HG02870 (cell line): ENCODE results near the gene CIC.

Experiments used
- ATAC-seq: cut with Tn5 transposase; IDR thresholded peaks from one replicate; pipeline ENCODE4 v1.9.1; 2021; ENCODE audit warnings: mild to moderate bottlenecking, moderate library complexity; ENCODE audit not compliant: unreplicated experiment

Gene CIC

GRCh38 chr19:42274065-42274682, 5.1 kb downstream of the CIC start:
- ATAC-seq: no peak

DNA sequence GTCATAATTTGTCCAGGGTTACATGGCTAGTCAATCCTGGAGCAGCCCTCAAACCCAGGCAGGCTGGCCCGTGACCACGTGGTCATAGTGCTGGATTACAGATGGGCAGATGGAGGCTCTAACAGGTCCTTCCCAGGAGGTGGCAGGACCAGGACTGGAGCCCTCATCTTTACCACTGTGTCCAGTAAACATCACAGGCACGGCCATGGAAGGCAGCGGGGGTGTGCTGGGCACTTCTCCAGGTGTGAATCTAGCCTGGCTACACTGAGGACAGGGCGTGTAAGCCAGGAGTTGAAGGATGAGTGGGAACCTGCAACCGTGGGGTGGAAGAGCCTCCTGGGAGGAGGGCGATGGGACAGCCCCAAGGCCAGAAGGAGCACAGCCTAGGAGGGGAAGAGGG, 6.1 kb downstream of the CIC start:
- ATAC-seq: no peak

GRCh38 chr19:42275517-42275916, 6.5 kb downstream of the CIC start:
- ATAC-seq: no peak

GRCh38 chr19:42276284-42276683, 7.2 kb downstream of the CIC start:
- no peak for ATAC-seq

DNA sequence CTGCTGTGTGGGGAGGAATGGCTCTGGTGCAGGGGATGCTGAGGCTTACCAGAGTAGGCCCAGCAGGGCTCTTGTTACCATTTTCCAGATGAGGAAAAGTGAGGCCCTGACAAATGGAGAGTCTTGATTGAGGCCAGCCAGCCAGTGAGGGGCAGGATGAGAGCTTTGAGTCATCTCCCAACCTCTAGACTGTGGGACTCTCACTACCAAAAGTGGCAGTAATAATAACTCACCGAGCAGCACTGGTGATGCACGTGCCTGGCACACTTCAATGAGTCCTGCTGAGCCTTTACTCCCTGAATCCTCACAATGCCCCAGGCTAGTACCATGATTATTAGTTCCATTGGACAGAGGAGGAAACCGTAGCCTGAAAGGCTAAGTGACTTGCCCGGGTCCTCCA, 7.8 kb downstream of the CIC start:
- ATAC-seq: no peak

- no peak for ATAC-seq
Observed at GRCh38 chr19:42277821-42278451, 8.9 kb downstream of the CIC start.

DNA sequence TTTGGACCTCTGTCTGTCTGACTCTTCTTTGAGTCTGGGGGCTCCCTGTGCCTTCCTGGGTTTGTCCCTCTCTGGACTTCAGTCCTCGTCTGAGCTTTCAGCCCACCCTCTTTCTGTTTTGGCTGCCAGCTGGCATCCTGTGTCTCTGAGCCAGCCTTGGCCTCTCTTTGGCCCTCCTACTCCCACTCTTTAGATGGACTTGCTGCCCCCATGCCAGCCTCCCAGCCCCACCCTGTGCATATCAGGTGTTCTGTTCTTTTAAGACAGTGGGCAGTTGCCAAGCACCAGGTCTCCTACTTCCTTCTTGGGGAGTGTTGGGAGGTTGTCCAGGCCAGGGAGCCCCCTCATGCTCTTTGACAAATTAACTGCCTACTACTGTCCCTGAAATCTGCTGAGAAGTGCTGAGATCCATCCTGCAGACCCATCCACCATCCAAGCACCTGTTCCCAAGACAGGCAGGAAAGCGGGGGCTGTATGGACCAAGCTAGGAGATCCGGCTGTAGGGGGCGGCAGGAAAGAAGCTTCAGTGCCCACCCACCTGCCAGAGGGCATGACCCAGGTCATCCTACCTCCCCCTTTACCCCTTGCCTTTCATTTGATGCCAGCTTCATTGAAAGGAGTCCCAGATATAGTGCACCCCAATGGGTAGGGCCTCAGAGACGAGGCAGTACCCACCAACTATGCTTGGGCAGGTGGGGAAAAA, 9.6 kb downstream of the CIC start:
- no peak for ATAC-seq

DNA sequence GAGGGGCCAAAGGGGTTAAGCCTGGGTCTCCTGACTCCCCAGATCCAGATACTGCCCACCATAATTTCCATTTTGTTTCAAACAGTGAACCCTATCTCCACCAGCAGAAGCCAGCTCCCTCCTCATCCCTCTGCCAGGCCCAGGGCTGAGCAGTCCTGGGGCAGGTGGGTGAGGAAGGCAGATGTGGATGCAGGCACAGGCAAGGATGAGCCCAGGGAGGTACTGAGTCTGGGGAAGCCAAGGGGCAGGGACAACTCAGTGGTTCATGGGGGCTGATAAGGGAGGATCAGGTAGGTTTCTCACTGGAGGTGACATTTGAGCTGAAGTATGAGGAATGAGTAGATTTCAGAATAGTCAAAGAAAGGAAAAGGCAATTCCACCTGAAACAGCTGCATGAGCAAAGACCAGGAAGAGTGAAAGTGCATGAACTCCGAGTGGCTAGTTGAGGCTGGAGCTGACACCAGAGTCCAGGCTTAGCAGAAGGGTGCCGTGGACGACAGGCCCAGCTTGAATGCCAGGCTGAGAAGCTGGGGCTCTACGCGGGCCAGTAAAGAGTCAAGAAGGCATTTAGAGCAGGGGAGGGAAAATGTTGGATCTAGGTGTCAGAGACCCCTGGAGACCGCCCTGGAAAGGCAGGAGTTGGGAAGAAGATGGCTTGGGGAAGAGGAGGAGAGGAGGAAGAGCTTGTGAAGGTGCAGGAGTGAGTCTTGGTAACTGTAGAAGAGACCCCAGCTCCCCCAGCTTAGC, 10.3 kb downstream of the CIC start:
- no peak for ATAC-seq

DNA sequence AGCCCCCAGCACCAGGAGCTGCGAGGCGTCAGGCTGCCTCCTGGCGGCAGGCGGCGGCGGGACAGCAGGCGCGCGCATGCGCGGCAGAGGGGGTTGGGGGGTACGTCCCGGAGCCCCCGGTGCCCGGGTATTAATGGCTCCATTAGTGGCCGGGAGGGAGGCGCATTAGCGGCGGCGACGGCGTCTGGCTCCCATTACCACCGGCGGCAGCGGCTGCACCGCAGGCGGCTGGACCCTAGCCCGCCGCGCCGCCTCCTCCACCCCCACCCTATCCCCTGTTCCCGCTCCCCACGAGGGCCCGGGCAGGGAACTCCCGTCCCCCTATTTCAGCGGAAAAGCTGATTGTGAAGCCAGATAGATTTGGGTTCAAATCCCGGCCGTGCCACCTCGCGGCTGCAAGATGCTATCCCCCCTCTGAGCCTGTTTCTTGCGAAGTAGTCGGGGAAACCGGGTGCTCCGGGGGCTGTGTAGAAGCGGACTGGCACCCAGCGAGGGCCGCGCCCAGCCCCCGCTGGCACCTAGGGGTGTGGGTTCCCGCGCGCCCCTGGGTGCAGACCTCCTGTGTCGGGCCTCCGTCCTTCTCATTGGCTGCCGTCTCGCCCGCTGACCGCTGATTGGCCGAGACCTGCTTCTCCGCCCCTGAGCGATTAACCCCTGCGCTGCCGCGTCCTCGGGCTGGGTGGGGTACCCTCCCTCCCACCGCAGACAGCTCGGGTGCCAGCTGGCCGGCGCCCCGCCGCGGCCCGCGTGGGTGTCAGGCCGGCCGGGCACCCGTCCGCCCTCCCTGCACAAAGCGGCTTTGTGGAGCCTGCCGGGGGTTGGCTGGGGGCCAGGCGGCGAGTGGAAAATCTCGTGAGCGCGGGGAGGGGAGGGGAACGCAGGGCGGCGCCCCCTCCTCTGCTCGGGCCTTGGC, 11.1 kb downstream of the CIC start:
- ATAC-seq: no peak

DNA sequence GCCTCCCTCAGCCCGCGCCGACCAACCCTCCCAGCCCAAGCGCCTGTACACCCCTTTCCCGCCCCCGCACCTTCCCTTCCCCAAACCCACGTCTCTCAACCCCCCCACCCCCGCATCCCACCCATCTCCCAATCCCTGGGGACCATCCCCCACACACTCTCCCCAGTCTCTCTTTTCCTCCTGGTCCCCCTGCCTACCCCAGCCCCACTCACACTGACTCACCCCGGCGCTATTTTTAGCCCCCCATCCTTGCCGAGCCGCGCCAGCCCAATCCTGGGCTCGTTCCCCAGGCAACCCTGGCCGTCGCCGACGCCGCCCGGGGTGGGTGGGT, 11.7 kb downstream of the CIC start:
- ATAC-seq: no peak

DNA sequence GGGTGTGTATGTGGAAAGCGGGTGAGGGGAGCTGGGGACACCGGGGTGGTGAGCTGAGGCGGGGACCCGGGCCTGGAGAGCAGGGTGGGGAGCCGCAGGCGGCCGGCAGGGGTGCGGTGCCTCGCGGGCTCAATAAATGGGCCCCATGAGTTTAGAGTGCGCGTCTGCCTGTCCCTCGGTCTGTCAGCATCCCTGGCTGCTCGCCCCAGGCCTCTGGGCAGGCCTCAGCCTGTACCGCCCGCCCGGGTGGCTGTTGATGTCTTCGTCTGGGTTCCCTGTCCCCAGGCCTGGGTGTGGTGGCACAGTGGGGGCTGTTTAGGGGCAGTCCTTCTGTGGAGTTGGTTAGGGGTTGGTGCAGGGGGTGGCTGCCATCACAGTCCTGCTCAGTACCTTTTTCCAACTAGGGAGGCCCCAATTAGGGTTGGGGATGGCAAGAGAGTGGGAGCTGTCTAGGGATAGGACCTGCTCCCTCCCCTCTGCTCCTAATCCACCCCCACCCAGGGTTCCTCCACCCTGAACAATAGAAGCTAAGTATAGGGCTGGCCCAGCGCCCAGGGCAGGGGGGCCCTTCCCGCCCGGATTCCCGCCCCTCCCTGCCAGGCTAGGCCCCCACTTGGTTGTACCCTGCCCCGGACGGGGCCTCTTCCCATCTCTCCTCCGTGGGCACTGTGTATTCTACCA, 12.2 kb downstream of the CIC start:
- no peak for ATAC-seq

DNA sequence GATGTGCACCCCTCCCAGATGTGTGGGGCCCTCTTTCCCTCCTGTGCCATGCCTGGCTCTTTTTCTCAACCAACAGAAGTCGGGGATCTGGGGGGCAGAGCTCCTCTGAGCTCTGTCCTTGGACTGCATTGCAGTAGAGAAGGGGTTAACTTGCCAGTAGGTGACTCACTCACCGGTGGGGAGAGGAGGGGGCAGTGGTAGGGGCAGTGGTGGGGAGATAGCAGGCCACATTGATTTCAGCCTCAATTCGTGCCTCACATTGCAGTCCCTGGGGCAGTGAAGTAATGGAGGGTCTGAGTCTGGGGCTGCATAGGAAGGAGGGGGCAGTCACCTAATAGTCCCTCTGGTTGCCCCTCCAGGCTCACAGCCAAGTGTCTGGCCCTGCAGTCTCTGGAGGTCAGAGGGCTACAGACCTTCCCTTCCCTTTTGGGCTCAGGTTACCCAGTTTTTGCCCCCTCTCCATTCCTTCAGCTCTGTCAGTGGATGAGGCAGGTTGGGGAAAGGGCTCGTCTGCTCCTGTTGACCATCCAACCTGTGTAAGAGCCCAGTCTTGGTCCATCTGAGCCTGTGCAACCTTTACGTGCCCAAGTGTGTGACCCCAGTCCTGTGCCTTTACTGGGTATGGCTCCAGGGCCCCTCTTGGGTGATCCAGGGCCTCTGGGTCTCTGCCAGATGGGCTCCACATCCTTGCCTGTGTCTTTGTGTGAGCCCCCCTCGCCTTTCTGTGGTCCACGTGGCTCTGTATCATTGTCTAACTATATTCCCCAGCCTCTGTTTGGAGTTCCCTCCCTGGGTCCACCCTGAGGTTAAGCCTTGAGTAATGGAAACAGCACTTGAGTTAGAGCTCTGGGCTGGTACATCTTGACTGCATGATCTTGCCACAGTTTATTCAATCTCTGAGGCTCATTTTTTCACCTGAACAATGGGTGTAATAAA, 13.0 kb downstream of the CIC start:
- no peak for ATAC-seq

DNA sequence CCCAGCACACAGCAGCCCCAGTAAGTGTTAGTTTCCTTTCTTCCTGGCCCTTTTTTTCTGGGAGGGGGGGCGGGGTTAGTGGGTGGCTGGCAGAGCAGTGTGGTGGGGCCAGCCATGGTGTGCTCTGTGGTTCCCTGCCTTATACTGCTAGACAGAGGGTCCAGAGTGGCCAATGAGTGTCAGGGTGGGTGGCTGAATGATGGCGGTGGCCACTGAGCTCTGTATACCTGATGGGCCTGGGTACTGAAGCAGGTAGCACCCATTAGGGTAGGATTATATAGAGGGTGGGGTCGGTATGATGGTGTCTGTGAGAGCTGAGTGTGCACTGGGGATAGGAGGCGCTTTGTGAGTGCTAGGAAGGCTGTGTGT, 13.8 kb downstream of the CIC start:
- ATAC-seq: no peak

GRCh38 chr19:42283188-42284065, 14.4 kb downstream of the CIC start:
- peak; percentile 44 for ATAC-seq

GRCh38 chr19:42284066-42284501, 15.0 kb downstream of the CIC start:
- ATAC-seq: peak; percentile 26

DNA sequence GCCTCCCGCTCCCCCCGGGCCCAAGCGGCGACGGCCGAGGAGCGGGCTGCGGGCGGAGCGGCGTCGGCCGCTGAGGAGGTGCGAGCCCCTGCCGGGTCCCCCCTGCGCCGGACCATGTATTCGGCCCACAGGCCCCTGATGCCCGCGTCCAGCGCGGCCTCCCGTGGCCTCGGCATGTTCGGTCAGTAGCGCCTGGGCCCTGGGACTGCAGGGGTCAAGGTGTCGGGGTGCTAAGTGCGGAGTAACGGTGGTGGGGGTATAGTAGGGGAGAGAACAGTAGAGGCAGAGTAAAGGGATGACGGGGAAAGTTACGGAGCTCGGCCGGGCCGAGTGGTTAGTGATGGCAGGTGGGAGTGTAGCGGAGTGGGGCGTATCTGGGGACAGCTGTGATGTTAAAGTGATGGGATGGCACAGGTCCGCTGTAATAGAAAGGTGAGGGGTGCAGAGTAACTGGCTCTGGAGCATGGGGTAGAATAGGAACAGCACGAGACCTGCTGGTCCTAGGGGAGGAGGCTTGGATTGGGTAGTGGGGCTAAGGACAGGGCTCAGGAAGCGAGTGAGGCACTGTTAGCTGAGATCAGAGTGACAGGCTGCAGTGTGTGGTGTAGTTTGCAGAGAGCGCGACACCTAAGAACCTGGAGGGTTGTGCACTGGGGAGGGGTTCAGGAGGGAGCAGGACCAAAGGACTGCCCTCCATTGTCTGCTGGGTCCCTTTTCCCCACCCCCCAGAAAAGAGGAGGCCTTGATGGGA, 15.7 kb downstream of the CIC start:
- ATAC-seq: no peak

- ATAC-seq: no peak
Observed at GRCh38 chr19:42285541-42285941, 16.5 kb downstream of the CIC start.

GRCh38 chr19:42285988-42286348, 16.9 kb downstream of the CIC start:
- no peak for ATAC-seq
